Stimulated activated CD8-positive, alpha-beta memory T cell treated with anti-CD3 and anti-CD28 coated beads, Interleukin-2, amount 100 ng/mL, for 1 hour (primary cell): ENCODE data around the gene SPRR2E.
"Not testable (repeated sequence)": the region's sequence is repeated elsewhere in the genome, so short reads cannot be mapped to it uniquely, and the experiment has no call there.

Experiments used
- DNase-seq, 2 donors: peaks; one replicate each; pipeline ENCODE4 v3.0.0-alpha.2; 2020; ENCODE audit warnings: low read depth in 2 of 2

The SPRR2E gene

GRCh38 chr1:153058826-153059784 lies 35.2 kb downstream of the SPRR2E start:
- no peak for DNase-seq

GRCh38 chr1:153058154-153058553 lies 36.2 kb downstream of the SPRR2E start:
- DNase-seq = no peak

- no peak for DNase-seq
These were observed 37.0 kb downstream of the SPRR2E start, which contains the start of gene SPRR2A for GRCh38 chr1:153057375-153057774. TSS of gene SPRR2A (minus strand) at chr1:153057512. CDS start at chr1:153056735, 777 bp downstream.

DNA sequence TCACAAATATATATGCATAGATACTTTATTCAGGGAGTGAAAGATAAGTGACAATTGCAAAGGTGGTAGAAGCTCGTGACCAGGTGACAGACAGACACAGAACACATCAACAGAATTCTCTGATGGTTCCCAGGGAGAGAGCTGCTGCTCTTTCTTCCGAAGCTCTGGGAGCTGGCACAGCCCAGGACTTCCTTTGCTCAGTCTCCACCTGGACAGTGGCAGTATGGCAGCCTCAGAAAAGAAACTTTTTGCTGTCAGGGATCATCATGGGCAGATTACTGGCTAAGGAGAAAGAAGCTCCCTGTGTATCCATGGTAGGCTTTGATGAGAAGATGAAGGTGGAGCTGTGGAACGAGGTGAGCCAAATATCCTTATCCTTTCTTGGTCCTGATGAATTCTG lies 38.2 kb downstream of the SPRR2E start:
- DNase-seq = not testable (repeated sequence)

DNA sequence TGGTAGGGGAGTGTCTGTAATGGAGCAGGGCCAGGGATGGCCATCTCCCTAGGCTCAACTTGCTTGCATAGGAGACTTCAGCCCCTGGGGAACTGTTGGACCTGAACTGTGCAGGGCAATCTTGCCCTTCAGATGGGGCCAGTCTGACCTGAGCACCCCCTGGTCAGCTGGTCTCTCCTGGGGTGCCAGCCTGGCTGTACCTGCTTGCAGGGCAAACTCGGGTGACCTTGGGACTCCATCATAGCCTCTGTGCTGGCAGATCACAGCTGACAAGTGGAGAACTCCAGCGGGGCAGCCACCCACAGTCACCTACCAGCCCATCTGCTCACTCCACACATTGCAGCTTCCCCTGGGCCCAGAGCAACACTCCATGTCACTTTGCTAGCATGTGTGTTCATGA lies 45.1 kb downstream of the SPRR2E start:
- no peak for DNase-seq
